NK-92 (cell line): Measurements from ENCODE around the gene PDE4A.
"Not testable (repeated sequence)": the region's sequence is repeated elsewhere in the genome, so short reads cannot be mapped to it uniquely, and the experiment has no call there.

Source experiments
- DNase-seq: peaks from one replicate; lab custom pipeline; 2025; ENCODE audit not compliant: unreplicated experiment; lab: John Stamatoyannopoulos, UW

The PDE4A gene

GRCh38 chr19:10424011-10424637 is 3.8 kb downstream of the PDE4A start:
- DNase-seq: no peak

- DNase-seq: no peak
These were observed 6.8 kb downstream of the PDE4A start for GRCh38 chr19:10427169-10427568.

- DNase-seq: no peak
These were observed 8.7 kb downstream of the PDE4A start for GRCh38 chr19:10428996-10429381.

- no peak for DNase-seq
These were observed 10.3 kb downstream of the PDE4A start for GRCh38 chr19:10430505-10431253.

- DNase-seq: no peak
These were observed 11.1 kb downstream of the PDE4A start for GRCh38 chr19:10431254-10431942.

GRCh38 chr19:10431943-10432735 is 11.8 kb downstream of the PDE4A start:
- DNase-seq: no peak

GRCh38 chr19:10432736-10433130 is 12.4 kb downstream of the PDE4A start:
- no peak for DNase-seq

GRCh38 chr19:10433131-10433536 is 12.8 kb downstream of the PDE4A start:
- no peak for DNase-seq

- no peak for DNase-seq
These were observed 19.2 kb downstream of the PDE4A start for GRCh38 chr19:10439588-10439987.

GRCh38 chr19:10442698-10443097 is 22.4 kb downstream of the PDE4A start:
- DNase-seq: no peak

GRCh38 chr19:10449037-10449436 is 28.7 kb downstream of the PDE4A start:
- DNase-seq: no peak

- DNase-seq: no peak
These were observed 30.0 kb downstream of the PDE4A start for GRCh38 chr19:10450191-10450852.

GRCh38 chr19:10450853-10451609 is 30.7 kb downstream of the PDE4A start:
- no peak for DNase-seq

- DNase-seq: no peak
These were observed 32.6 kb downstream of the PDE4A start for GRCh38 chr19:10452726-10453618.

GRCh38 chr19:10453852-10454251 is 33.5 kb downstream of the PDE4A start:
- no peak for DNase-seq

- DNase-seq: no peak
These were observed 33.9 kb downstream of the PDE4A start for GRCh38 chr19:10454267-10454666.

- not testable (repeated sequence) for DNase-seq
These were observed 38.4 kb downstream of the PDE4A start for GRCh38 chr19:10458733-10459132.

- DNase-seq: no peak
These were observed 40.3 kb downstream of the PDE4A start for GRCh38 chr19:10460714-10461046.
